GM15510 (cell line): ENCODE data around the gene TTC28.

ENCODE experiments used
- POLR2A ChIP-seq: IDR thresholded peaks from 3 replicates; pipeline ENCODE4 v1.6.1; 2011; ENCODE audit warnings: borderline replicate concordance; ENCODE audit not compliant: insufficient read length; ENCODE audit errors: extremely low read depth

The TTC28 gene

DNA sequence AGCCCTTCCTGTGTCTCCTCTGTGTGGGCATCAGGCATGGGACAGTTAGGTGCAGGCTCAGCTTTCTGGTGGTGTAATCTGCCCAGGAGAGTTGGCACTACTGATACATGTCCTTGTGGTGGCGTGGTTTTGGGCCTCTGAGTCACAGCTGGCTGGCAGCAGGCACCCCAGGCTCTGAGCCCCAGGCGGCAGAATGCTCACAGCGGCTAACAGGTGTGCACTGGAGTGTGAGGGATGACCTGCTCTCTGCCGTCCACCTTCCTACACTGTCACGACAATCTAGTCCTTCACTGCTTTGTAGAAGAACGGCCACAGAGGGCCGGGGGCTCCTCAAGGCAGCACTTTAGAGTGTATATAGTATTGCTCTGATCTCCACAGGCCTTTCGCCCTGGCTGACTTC is 660.3 kb downstream of the TTC28 start:
- TF ChIP-seq POLR2A: no peak

DNA sequence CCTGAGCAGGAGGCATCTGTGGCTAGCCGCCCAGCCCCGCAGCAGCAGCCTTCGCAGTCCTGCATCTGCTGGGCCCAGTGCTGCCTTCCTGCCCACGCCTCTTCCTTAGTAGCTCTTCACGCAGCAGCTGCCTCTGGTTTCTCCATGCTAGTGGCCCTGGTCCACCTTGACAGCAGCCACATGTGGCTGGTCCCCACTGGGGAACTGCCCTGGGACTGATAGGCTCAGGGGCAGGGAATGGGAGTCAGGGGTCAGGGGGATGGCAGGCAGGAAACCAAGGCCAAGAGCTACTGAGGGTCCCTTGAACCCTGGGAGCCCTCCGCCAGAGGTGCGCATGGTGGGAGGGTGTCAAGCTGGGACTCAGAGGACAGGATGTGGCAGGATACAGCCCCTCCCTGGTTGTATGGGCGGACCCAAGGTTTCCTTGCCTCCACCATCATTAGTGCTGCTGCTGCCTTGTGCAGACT is 661.1 kb downstream of the TTC28 start:
- no peak for TF ChIP-seq POLR2A

DNA sequence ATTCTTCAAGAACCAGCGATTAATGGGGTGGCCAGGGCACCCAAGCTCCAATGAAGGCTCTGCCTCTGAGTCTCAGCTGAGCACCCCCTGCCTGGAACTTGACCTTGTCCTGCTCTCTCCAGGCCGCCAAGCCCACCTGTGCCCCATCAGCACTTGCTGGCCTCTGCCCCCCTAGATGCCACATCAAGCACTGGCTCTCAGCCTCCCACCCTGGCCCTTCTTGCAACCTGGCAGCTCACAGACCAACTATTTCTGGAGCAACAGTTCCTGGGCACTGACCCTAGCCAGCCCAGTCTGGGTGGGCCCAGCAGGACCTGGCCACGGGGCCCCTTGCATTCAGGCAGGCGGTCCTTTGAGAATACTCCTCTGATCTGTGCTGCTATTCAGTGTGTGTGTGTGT is 661.8 kb downstream of the TTC28 start:
- no peak for TF ChIP-seq POLR2A

DNA sequence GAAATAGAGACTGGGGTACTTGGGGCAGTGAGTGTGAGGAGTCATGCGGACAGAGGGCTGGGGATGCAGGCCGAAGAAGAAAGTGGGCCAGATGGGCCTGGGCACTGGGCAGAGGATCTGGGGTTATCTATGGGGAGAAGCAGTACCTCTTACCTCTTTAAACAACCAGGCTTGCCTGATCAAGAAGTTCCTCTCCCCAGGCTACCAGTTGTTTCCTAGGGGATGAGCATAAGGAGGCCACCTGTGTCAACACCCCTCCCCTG is 662.2 kb downstream of the TTC28 start:
- no peak for TF ChIP-seq POLR2A

DNA sequence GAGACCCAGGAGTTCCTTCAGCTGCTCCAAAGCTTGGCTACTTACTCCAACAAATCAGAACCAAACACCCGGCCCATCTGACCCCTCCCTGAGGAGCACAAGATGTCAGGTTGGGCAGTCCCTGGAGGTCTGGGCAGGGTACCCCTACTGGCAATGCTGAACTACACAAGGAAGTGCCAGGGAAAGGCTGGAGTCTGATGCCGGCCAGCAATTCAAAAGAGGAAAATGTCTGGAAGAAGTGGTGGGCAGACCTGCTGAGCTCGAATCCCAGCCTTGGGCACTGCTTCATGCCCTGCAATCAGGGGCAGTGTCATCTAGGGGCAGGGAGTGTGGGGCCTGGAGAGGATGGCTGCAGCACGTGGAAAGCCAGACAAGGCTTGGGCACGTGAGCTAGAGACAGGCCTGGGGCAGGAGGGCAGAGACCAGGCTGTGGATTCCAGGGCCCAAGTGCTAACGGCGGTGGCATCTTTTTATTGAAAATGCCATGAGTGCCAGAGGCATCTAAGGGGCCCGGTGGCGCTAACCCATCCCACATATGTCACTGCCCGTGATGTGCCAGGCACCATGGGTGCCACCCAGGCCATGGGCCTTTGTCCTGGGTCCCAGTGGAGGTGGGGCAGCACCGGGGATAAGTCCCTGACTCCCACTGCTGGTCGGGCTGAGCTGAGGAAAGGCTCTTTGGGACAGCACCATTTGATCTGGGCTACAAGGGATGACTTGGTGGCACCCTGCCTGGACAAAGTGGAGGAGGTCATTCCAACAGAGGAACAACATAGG is 662.7 kb downstream of the TTC28 start:
- no peak for TF ChIP-seq POLR2A

DNA sequence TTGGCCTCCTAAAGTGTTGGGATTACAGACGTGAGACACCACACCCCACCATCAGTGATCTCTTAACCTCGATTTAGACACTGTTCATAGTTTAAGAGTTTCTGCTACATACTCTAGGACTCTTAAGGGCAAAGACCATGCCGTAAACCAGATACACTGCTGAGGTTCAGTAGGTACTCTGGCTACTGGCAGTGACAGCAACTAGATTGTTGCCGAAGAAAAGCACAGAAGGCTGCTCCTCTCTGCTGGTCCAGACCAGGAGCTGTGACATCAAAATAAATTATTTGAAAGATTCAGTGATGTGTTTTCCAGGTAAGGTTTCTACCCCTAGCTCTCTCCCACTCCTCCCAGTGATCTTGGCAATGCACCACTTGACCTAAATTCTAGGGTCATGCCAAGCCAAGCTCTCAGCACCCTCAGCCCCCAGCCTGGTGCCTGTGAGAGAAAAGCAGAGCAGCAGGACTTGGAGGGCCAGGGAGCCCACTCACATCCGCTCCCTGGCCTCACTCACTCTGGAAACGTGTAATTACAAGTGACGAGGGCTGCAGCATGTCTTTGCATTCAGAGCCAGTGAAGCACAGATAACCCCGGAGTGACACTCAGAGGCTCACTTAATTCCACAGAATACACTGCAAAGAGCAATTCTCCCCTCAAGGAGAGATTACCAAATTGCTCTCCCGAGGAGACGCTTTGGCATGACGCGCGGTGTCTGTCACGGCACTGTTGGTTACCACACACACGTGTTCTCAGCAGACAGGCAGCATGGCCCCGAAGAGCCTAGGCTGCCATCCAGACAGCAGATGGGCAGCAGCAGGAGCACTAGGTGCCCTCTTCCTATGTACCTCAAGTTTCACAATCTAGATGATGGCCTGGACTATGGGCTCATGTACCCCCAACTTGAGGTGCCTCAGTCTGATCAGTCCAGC is 663.7 kb downstream of the TTC28 start:
- no peak for TF ChIP-seq POLR2A

DNA sequence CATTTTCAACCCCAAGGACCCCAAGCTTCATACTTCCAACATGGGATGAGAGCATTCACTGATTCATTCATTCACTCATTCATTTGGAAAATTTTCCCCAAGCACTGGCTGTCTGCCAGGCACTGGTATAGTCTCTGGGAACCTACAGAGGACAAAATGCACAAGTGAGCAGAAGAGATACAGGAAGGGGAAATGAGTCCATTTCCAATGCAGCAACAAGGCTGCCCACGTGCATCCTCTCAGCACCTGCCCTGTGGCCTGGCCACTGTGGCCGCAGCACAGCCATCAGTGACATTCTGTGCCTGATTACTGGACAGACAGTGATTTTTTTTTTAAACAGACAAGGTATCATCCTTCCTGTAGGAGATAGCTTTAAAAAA is 664.6 kb downstream of the TTC28 start:
- no peak for TF ChIP-seq POLR2A

DNA sequence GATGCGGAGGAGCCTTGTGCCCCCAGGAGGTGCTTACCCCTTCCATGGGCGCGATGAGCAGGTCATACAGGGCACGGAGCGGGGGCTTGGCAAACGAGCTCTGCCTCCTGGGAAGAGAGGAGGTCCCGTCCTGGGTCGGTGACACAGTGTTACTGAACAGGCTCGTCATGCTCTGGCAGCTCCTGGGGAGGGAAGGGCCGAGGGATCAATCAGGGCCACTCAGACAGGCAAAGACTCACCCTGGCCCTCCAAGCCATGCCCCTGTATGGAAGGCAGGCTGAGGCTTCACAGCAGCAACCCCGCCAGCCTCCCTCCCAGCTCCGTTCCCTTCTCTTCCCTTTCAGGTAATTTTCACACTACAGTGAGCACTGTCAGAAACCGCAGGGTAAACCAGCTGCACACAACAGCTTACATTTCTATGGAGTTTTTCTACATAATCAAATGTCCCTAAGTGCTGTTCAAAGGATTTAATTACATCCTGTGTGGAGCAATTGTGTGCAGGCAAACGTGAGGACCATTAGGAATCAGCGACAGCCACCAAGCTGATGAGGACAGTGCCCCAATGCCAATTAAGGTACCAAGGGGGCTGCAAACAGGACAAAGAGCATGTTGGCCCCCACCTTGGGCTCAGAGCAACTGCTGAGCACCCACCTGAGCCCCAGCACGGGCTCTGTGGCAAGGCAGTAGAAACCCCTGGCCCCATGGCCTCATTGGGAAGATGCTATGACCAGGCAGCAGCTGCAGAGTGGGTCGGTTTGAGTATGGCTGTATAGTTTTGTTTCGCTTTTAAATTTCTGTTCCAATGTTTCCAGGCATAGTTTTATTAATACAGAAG is 665.2 kb downstream of the TTC28 start:
- no peak for TF ChIP-seq POLR2A

DNA sequence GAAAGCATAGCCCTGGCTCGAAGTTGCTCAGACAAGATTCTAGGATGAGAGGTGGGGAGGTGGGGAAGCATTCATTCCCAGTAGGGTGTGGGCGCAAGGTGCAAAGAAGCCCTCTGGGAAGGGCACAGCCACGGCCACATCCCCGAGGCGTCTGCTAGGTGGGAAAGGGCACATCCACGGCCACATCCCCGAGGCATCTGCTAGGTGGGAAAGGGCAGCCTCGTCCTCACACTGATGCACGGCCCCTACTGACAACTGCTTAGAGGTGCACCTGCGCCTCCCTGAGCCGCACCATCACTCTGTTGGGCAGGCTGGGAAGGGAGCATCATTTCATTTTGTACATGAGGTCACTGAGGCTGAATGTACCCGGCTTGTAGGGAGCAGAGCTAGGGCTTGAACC is 666.0 kb downstream of the TTC28 start:
- TF ChIP-seq POLR2A: no peak

DNA sequence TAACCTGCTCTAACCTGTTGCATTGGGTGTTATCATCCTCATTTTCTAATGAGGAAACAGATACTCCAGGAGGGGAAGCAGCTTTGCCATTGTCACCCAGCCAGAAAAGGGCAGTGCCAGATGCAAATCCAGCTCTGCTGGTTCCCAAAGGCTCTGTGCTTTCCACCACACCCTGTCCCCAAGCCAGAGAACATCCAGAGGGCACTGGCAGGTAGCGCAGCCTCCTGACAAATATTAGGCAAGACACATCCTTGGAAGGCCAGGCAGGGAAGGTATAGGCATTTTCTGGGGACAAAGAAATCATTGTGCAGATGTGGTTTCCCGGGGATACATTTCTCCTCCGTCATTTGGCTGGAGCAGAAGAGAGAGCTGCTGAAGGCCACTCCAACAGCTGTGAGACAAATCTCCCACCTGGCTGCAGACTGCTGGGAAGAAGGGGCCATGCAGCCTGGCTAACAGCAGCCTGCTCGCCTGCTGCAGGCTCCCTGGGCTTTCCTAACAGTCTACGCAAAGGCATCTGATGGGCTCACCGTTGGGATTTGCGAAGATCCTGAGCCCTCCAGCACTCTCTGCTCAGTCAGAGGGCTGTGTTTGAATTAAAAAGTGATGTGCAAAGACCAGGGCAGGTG is 666.7 kb downstream of the TTC28 start:
- TF ChIP-seq POLR2A: no peak

DNA sequence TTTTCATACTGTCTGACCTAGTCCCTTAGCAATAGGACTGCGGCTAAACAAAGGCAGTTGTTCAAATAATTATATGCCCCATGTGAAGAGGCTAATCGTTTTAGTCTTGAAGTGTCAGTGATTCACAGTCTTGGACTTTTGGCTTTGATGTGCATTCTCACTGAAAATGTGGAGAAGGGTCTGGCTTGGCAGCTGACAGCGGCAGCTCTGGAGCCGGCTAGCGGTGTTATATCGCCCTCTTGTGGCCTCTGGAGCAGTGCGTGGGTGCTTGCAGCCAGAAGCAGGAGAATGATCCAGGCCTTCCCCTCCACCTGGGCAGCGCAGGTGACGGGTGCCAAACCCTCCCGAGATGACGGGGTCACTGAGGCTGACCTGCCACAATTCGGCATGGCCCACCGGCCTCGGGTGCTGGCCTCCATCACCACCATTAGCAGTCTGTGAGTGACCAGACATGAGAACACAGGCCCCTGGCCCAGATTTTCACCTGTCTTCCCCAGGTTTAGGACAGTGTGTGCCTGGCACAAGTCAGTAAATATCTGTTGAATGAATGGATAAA is 670.3 kb downstream of the TTC28 start:
- TF ChIP-seq POLR2A: no peak

DNA sequence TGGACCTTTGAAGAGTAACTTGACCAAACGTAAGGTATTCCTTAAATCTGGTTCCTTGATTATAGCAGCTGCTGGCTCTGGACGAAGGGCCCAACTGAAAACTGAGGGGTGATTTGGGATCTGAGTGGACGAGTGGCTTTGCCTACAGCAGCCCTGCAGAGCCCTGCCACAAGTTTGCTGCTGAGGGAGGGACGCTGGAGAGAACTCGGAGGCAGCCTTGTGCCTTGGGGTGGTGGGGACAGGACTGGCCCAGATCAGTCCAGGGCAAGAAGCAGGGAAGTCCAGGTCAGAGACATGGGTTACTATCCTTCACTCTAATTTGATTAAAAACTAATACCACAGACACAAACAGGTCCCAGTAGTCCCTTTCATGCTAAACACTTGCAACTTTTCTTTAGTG is 671.0 kb downstream of the TTC28 start:
- TF ChIP-seq POLR2A: no peak

DNA sequence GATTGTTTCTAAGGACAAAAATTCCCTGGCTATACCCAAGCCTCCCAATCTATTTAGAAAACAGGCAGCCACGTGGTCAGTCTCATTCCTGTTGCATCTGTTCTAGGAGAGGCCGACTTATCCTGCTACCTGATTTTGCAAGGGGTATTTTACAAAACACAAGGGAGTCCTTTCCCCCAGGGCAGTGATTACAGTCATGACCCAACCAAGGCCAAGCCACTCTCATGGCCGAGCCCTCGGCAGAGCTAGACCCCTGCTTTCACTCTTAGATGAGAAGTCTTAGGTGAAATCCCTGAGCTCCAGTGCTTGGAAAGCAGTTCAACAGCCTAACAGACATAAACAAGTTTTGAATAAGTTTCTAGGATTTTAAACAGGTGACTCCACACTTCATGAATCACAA is 671.6 kb downstream of the TTC28 start:
- no peak for TF ChIP-seq POLR2A

DNA sequence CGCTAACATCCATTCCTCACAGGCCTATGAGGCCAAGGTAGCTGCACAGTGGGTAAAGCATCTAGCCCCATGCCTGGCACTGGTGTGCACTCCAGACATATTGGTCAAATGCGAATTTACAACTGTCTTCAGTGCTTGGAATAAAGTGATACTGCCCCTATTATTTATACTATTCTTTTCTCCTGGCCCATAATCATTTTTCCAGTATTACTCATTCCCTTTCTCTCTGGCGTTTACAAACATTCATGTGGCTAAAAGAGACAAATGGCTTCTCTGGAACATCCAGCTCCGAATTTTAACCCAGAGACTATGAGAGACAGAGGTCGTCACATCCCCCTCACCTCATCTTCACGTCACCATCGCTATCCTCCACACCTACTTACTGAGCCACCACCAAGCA is 673.4 kb downstream of the TTC28 start:
- TF ChIP-seq POLR2A: no peak
